KMS-11 (cell line): ENCODE data around the gene ZNF70.

Experiments
- H2AFZ ChIP-seq: fragments of 200-600 bp; sonication (generic); 2 replicates; pipeline ENCODE4 v1.6.1; 2016; ENCODE audit warnings: antibody characterized with exemption, mixed run types, low read depth
- H3K27ac ChIP-seq: fragments of 200-600 bp; sonication (generic); 2 replicates; pipeline ENCODE4 v1.6.1; 2016; ENCODE audit warnings: mild to moderate bottlenecking, mixed run types
- H3K27me3 ChIP-seq: fragments of 200-600 bp; sonication (generic); 2 replicates; pipeline ENCODE4 v1.6.1; 2017; ENCODE audit warnings: mild to moderate bottlenecking, low read depth, mixed run types, moderate library complexity; ENCODE audit not compliant: insufficient read depth
- H3K36me3 ChIP-seq: fragments of 200-600 bp; sonication (generic); 2 replicates; pipeline ENCODE4 v1.6.1; 2017; ENCODE audit warnings: mild to moderate bottlenecking, mixed run types; ENCODE audit not compliant: insufficient read depth
- H3K4me1 ChIP-seq: fragments of 200-600 bp; sonication (generic); 2 replicates; pipeline ENCODE4 v1.6.1; 2016; ENCODE audit warnings: mild to moderate bottlenecking, low read depth, mixed run types; ENCODE audit not compliant: poor library complexity, severe bottlenecking
- H3K4me2 ChIP-seq: fragments of 200-600 bp; sonication (generic); 2 replicates; pipeline ENCODE4 v1.7.0; 2016; ENCODE audit warnings: mild to moderate bottlenecking, mixed run types
- H3K4me3 ChIP-seq: fragments of 200-600 bp; sonication (generic); IDR thresholded peaks from 2 replicates; pipeline ENCODE4 v1.6.1; 2017; ENCODE audit warnings: low read depth, low read length, mixed read lengths; ENCODE audit not compliant: insufficient read depth
- H3K79me2 ChIP-seq: fragments of 200-600 bp; sonication (generic); 2 replicates; pipeline ENCODE4 v1.6.1; 2016; ENCODE audit warnings: low read depth, mixed run types; ENCODE audit not compliant: insufficient read depth
- H3K9ac ChIP-seq: fragments of 200-600 bp; sonication (generic); 2 replicates; pipeline ENCODE4 v1.6.1; 2016; ENCODE audit warnings: mild to moderate bottlenecking, mixed run types
- H4K20me1 ChIP-seq: fragments of 200-600 bp; sonication (generic); 2 replicates; pipeline ENCODE4 v1.6.1; 2016; ENCODE audit warnings: mild to moderate bottlenecking, mixed run types; ENCODE audit not compliant: insufficient read depth
- TF ChIP-seq, protein P1 (sequence below): fragments of 200-600 bp; sonication (generic); conservative IDR thresholded peaks from 2 replicates; pipeline ENCODE4 v1.6.1; 2017; ENCODE audit warnings: low read depth, mild to moderate bottlenecking, antibody characterized with exemption, low read length, moderate library complexity, mixed read lengths

Gene ZNF70

DNA sequence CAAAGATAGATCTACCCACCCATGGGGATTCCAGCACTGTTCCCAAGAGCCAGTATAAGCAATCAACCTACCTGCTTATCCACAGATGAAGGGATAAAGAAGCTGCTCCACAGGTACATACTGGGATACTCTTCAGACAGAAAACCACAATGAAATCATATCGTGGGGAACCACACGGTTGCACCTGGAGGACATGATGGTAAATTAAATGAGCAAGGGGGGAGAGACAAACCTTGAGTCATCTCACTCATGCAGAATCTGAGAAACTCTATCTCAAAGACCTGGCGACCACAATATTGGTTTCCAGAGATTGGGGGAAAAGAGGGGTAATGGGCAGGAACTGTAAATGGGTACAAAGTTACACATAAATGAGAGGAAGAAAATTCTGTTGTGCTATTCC lies 45.6 kb downstream of the ZNF70 start:
- Histone ChIP-seq H4K20me1 (no peaks in the 10 kb centered on the region), H3K27ac (no peak overlapping the region), H2AFZ (no peak overlapping the region), H3K9ac (no peak overlapping the region), H3K4me1 (peaks cover 9% of the 10 kb centered on the region), H3K79me2 (0 out of 2 replicates have a peak, but pooled peaks cover 12% of the 10 kb centered on the region), H3K36me3 (peaks cover 7% of the 10 kb centered on the region; the same call in 1 of the 2 replicates), H3K27me3 (no peaks in the 10 kb centered on the region), H3K4me3 (no peak overlapping the region), H3K4me2 (no peak overlapping the region)
- TF ChIP-seq, protein P1, sequence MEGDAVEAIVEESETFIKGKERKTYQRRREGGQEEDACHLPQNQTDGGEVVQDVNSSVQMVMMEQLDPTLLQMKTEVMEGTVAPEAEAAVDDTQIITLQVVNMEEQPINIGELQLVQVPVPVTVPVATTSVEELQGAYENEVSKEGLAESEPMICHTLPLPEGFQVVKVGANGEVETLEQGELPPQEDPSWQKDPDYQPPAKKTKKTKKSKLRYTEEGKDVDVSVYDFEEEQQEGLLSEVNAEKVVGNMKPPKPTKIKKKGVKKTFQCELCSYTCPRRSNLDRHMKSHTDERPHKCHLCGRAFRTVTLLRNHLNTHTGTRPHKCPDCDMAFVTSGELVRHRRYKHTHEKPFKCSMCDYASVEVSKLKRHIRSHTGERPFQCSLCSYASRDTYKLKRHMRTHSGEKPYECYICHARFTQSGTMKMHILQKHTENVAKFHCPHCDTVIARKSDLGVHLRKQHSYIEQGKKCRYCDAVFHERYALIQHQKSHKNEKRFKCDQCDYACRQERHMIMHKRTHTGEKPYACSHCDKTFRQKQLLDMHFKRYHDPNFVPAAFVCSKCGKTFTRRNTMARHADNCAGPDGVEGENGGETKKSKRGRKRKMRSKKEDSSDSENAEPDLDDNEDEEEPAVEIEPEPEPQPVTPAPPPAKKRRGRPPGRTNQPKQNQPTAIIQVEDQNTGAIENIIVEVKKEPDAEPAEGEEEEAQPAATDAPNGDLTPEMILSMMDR = no peak

DNA sequence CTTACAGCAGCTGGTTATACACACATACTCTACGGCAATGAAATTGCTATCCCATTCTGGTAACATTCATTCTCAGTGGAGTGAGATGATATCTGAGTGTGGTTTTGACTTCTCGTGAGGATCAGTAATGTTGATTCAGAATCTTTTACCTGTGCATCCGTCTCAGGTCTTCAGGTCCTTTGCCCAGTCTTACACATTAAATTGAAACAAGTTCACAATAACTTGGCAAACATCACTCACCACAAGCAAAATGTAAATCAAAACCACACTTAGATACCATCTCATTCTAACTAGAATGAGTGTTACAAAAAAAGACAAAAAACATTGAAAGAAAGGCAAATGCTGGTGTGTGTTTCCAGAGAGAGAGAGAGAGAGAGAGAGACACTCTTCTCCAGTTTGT lies 46.1 kb downstream of the ZNF70 start:
- Histone ChIP-seq H2AFZ (no peak overlapping the region), H3K27me3 (no peaks in the 10 kb centered on the region), H3K4me3 (no peak overlapping the region), H3K9ac (no peak overlapping the region), H3K36me3 (peaks cover 7% of the 10 kb centered on the region; the same call in 1 of the 2 replicates), H3K79me2 (0 out of 2 replicates have a peak, but pooled peaks cover 12% of the 10 kb centered on the region), H3K4me2 (no peak overlapping the region), H3K27ac (no peak overlapping the region), H4K20me1 (no peaks in the 10 kb centered on the region), H3K4me1 (peaks cover 9% of the 10 kb centered on the region)
- TF ChIP-seq, protein P1 = no peak

DNA sequence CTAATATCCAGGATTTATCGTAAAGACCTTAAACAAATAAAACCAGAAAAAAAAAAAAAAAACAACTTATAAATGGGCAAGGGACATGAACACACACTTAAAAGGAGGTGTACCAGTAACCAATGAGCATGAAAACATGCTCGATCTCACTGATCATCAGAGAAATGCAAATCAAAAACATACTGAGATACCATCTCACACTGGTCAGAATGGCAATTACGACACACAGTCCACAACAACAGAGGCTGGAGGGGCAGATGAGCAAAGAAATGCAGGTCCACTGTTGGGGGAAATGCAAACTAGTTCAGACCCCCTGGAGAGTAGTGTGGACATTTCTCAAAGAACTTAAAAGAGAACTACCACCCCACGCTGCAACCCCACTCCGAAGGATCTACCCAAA lies 46.9 kb downstream of the ZNF70 start:
- Histone ChIP-seq H3K4me3 (no peak overlapping the region), H2AFZ (no peak overlapping the region), H3K36me3 (peaks cover 11% of the 10 kb centered on the region; the same call in 1 of the 2 replicates), H3K4me1 (peaks cover 9% of the 10 kb centered on the region), H4K20me1 (no peaks in the 10 kb centered on the region), H3K4me2 (no peak overlapping the region), H3K27me3 (no peaks in the 10 kb centered on the region), H3K79me2 (0 out of 2 replicates have a peak, but pooled peaks cover 12% of the 10 kb centered on the region), H3K27ac (no peak overlapping the region), H3K9ac (no peak overlapping the region)
- TF ChIP-seq, protein P1 = no peak

DNA sequence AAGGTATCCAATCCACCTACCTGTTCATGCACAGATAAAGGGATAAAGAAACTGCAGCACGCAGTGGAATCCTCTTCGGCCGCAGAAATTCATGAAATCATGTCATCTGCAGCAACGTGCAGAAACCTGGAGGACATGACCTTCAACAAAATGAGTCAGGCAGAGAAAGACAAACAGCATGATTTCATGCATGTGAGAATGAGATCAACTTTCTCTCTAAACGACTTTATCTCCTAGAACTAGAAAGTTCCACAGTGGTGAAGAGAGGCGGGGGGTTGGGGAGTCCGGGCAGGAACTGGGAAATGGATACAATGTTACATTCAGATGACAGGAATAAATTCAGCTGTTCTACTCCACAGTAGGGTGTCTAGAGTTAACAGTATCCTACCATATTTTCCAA lies 50.2 kb downstream of the ZNF70 start:
- Histone ChIP-seq H3K79me2 (0 out of 2 replicates have a peak, but pooled peaks cover 12% of the 10 kb centered on the region), H3K9ac (no peak overlapping the region), H3K4me2 (no peak overlapping the region), H3K27ac (no peak overlapping the region), H2AFZ (no peak overlapping the region), H3K27me3 (no peaks in the 10 kb centered on the region), H3K4me1 (peaks cover 5% of the 10 kb centered on the region), H3K36me3 (peaks cover 8% of the 10 kb centered on the region; the same call in 1 of the 2 replicates), H4K20me1 (no peaks in the 10 kb centered on the region), H3K4me3 (no peak overlapping the region)
- TF ChIP-seq, protein P1 = no peak
